RWPE2 (cell line): ENCODE measurements around the gene ZBTB14.

ENCODE experiments used
- ATAC-seq: fragments of 200-7000 bp; cut with Tn5 transposase; 3 replicates; pipeline ENCODE4 v1.9.1; 2021; ENCODE audit warnings: low read depth
- DNase-seq: peaks from one replicate; pipeline ENCODE4 v3.0.0-alpha.2; 2020; ENCODE audit warnings: low spot score
- H3K27ac ChIP-seq: fragments of 450-650 bp; 2 replicates; pipeline ENCODE4 v1.5.1; 2017; ENCODE audit warnings: mild to moderate bottlenecking; ENCODE audit not compliant: poor library complexity, severe bottlenecking
- H3K27me3 ChIP-seq: fragments of 250-450 bp; sonication (Bioruptor Pico); 2 replicates; pipeline ENCODE4 v1.5.1; 2021; ENCODE audit warnings: mild to moderate bottlenecking, moderate library complexity; ENCODE audit not compliant: insufficient read depth, poor library complexity, severe bottlenecking
- H3K36me3 ChIP-seq: fragments of 250-450 bp; sonication (Bioruptor Pico); 2 replicates; pipeline ENCODE4 v1.5.1; 2020; ENCODE audit warnings: low read depth, mild to moderate bottlenecking, moderate library complexity
- H3K4me1 ChIP-seq: fragments of 250-450 bp; sonication (Bioruptor Pico); 2 replicates; pipeline ENCODE4 v1.5.1; 2021; ENCODE audit warnings: mild to moderate bottlenecking, moderate library complexity; ENCODE audit not compliant: insufficient read depth, poor library complexity, severe bottlenecking
- H3K4me3 ChIP-seq: fragments of 250-450 bp; sonication (Bioruptor Pico); 2 replicates; pipeline ENCODE4 v1.5.1; 2021; ENCODE audit warnings: mild to moderate bottlenecking, moderate library complexity; ENCODE audit not compliant: severe bottlenecking
- H3K9me3 ChIP-seq: fragments of 250-450 bp; sonication (Bioruptor Pico); 2 replicates; pipeline ENCODE4 v1.5.1; 2021; ENCODE audit warnings: mild to moderate bottlenecking, moderate library complexity; ENCODE audit not compliant: severe bottlenecking
- TF ChIP-seq, protein P1 (sequence below): fragments of 450-650 bp; IDR thresholded peaks from one replicate; pipeline ENCODE4 v1.5.1; 2017; ENCODE audit warnings: mild to moderate bottlenecking, moderate library complexity; ENCODE audit not compliant: poor library complexity, severe bottlenecking

ZBTB14 gene

DNA sequence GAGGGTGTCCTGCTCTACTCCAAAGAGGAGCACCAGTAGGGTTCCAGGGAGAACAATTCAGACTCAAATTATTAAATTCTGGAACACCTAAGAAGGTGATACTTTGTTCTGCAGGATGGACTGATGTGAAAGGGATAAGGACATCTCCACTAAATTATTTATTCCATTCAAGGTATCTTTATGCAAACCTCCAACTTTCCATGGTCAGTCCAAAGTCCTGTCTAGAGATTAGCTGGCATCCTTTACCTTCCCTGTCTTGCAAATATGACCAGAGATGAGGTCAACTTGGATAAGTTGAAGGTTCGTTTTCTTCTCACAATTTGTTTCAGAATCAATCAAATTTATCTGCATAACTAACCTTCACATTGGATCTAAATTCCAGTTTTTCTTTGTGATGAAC, 8.7 kb upstream of the ZBTB14 start:
- H3K27me3 ChIP-seq, result no peaks in the 10 kb centered on the region
- no peak overlapping the region for H3K4me3 ChIP-seq
- ATAC-seq (no peak), DNase-seq (no peak)
- no peaks in the 10 kb centered on the region for H3K36me3 ChIP-seq
- no peaks in the 10 kb centered on the region for H3K4me1 ChIP-seq
- TF ChIP-seq, protein P1, sequence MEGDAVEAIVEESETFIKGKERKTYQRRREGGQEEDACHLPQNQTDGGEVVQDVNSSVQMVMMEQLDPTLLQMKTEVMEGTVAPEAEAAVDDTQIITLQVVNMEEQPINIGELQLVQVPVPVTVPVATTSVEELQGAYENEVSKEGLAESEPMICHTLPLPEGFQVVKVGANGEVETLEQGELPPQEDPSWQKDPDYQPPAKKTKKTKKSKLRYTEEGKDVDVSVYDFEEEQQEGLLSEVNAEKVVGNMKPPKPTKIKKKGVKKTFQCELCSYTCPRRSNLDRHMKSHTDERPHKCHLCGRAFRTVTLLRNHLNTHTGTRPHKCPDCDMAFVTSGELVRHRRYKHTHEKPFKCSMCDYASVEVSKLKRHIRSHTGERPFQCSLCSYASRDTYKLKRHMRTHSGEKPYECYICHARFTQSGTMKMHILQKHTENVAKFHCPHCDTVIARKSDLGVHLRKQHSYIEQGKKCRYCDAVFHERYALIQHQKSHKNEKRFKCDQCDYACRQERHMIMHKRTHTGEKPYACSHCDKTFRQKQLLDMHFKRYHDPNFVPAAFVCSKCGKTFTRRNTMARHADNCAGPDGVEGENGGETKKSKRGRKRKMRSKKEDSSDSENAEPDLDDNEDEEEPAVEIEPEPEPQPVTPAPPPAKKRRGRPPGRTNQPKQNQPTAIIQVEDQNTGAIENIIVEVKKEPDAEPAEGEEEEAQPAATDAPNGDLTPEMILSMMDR, result no peak
- no peak overlapping the region for H3K27ac ChIP-seq
- H3K9me3 ChIP-seq, result no peaks in the 10 kb centered on the region

DNA sequence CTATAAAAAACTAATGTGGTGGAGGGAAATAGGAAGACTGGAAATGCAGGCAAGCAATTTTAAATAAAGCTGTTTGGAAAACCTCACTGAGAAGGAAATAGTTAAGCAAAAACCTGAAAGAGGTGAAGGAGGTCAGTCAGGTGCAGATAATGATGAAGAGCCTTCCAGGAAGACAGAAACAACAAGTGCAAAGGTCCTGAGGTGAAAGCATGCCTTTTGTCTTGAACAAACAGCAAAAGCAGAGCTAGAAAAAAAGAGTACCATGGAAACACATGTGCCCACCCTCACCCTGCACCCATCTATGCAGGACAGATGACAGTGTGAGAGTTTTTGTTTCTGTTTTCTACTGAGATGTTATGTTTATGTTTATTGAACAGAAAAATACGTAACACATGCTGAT, 8.1 kb upstream of the ZBTB14 start:
- TF ChIP-seq, protein P1, result no peak
- Histone ChIP-seq H3K4me1 (no peaks in the 10 kb centered on the region), H3K27me3 (no peaks in the 10 kb centered on the region), H3K9me3 (no peaks in the 10 kb centered on the region), H3K27ac (no peak overlapping the region), H3K4me3 (no peak overlapping the region), H3K36me3 (no peaks in the 10 kb centered on the region)
- ATAC-seq (no peak), DNase-seq (no peak)

DNA sequence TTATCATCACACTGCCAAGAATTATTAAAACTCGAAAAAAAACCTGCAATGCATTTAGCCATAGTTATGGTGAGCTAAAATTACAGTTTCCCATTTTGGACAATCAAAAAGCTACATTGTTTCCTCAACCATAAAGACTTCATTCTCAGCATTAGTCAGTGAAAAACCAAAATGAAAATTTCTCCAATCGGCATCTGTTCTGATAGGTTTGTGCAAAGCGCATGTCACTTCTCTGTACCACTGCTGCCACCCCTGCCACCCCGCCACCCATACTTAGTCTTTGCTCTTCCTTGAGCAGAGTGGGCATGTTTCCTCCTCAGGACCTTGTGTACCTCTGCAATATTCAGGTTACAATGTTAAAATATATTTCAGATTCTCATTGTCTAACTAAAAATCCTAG, 7.1 kb upstream of the ZBTB14 start:
- DNase-seq (no peak), ATAC-seq (no peak)
- H3K27me3 ChIP-seq, result no peaks in the 10 kb centered on the region
- no peaks in the 10 kb centered on the region for H3K9me3 ChIP-seq
- H3K4me3 ChIP-seq, result no peak overlapping the region
- no peaks in the 10 kb centered on the region for H3K4me1 ChIP-seq
- H3K27ac ChIP-seq, result no peak overlapping the region
- H3K36me3 ChIP-seq, result no peaks in the 10 kb centered on the region
- TF ChIP-seq, protein P1, result no peak

DNA sequence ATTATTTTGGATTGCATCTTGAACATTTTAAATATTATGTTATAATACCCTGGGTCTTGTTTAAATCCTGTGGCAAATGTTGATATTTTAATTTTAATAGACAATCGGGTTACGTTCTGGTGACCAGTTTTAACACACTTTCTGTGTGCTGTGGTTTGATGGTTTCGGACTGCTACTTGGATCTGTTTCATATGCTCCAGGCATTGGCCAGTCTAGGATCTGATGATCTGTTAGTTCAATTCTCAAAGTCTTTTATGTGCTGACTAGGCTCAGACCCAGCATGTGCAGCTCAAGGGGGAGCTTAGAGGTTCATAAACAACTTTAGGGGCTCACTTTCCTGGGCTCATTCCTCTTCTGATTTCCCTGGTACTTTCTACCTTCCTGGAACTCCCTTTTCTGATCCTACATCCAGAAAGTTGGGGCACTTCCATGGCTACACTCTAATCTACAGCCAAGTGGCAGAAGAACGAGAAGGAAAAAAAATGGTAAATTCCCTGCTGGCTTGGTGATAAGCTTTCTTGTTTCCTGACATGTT, 5.0 kb upstream of the ZBTB14 start:
- DNase-seq, result no peak
- Histone ChIP-seq H3K27me3 (no peaks in the 10 kb centered on the region), H3K4me3 (no peak overlapping the region), H3K36me3 (no peaks in the 10 kb centered on the region), H3K27ac (no peak overlapping the region), H3K4me1 (peaks cover 3% of the 10 kb centered on the region), H3K9me3 (no peaks in the 10 kb centered on the region)
- TF ChIP-seq, protein P1, result no peak
- ATAC-seq, result no peak

DNA sequence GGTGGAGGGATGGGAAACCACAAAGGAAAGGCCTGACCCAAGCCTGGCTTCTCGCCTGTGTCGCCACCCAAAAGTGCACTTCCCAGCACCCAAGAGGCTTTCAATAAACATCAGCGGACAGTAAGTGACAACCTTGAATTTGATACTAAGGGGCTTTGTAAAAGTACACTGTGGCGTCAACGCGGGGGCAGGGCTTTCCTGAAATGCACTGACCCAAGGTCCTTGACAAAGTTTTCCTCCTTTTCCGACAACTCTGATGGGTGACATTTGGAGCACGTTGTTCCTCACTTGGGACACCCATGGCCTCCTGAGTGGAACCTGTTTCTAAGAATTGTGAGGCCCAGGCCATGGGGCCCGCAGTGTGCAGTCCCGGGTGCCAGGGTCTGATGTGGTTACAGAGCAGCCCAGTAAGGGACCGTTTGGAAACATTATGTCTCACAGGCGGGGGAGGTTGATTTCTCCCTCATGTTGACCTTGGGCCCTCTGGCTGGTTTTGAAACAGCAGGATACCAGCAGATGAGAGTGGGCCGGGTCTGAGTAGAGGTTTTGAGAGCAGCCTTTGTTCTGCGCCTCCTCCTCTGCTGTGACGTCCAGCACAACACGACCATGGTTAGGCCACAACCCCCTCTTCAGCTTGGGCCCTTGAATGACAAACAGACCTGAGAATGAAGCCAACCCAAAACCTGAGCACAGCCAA, 2.8 kb upstream of the ZBTB14 start:
- Histone ChIP-seq H3K4me1 (peaks cover 3% of the 10 kb centered on the region), H3K36me3 (no peaks in the 10 kb centered on the region; the same call in 1 of the 2 replicates), H3K4me3 (no peak overlapping the region), H3K27me3 (no peaks in the 10 kb centered on the region), H3K27ac (no peak overlapping the region), H3K9me3 (no peaks in the 10 kb centered on the region)
- DNase-seq, result no peak
- TF ChIP-seq, protein P1, result no peak
- ATAC-seq, result no peak
